Astrocyte (in vitro differentiated cells and primary cell): Measurements from ENCODE around the gene TRDN. TPM values are rescaled to one million over a fixed set of nuclear protein-coding genes. Genes with fewer than 3 reads are reported as not detected.

Source experiments
- DNase-seq: peaks from one replicate; pipeline ENCODE4 v3.0.0-alpha.2; 2010; ENCODE audit warnings: low read depth
- FAIRE-seq: peaks from 2 replicates; lab custom pipeline; 2011; peaks lifted over from hg19 to GRCh38; lab: Jason Lieb, UNC
- H2AFZ ChIP-seq: 2 replicates; pipeline ENCODE4 v1.6.0; 2012; ENCODE audit warnings: low read depth, low read length, inconsistent platforms
- H3K27ac ChIP-seq: 2 replicates; pipeline ENCODE4 v1.5.1; 2011; ENCODE audit warnings: low read depth, low read length, inconsistent platforms
- H3K27me3 ChIP-seq: 2 replicates; pipeline ENCODE4 v1.6.0; 2011; ENCODE audit warnings: low read length, inconsistent platforms; ENCODE audit not compliant: insufficient read depth
- H3K36me3 ChIP-seq: 2 replicates; pipeline ENCODE4 v1.5.1; 2011; ENCODE audit warnings: low read length, inconsistent platforms; ENCODE audit not compliant: insufficient read depth
- H3K4me1 ChIP-seq: 2 replicates; pipeline ENCODE4 v1.5.1; 2011; ENCODE audit warnings: low read length, inconsistent platforms; ENCODE audit not compliant: insufficient read depth
- H3K4me2 ChIP-seq: 2 replicates; pipeline ENCODE4 v1.6.0; 2012; ENCODE audit warnings: low read length, inconsistent platforms
- H3K4me3 ChIP-seq: 2 replicates; pipeline ENCODE4 v1.5.1; 2011; ENCODE audit warnings: low read depth, mild to moderate bottlenecking, low read length, inconsistent platforms; ENCODE audit not compliant: insufficient read depth
- H3K79me2 ChIP-seq: 2 replicates; pipeline ENCODE4 v1.6.0; 2012; ENCODE audit warnings: mild to moderate bottlenecking, low read length, inconsistent platforms; ENCODE audit not compliant: insufficient read depth
- H3K9ac ChIP-seq: 2 replicates; pipeline ENCODE4 v1.6.0; 2012; ENCODE audit warnings: mild to moderate bottlenecking, low read length, inconsistent platforms
- H3K9me3 ChIP-seq: 2 replicates; pipeline ENCODE4 v1.5.1; 2012; ENCODE audit warnings: low read depth, mild to moderate bottlenecking, low read length, inconsistent platforms; ENCODE audit not compliant: insufficient read depth
- H4K20me1 ChIP-seq: 2 replicates; pipeline ENCODE4 v1.6.0; 2012; ENCODE audit warnings: low read length, inconsistent platforms; ENCODE audit not compliant: insufficient read depth
- H3K27ac Mint-ChIP-seq: one replicate; pipeline ENCODE4 v1.8.0; 2021; ENCODE audit warnings: mild to moderate bottlenecking, mixed read lengths; ENCODE audit not compliant: unreplicated experiment
- H3K27me3 Mint-ChIP-seq: one replicate; pipeline ENCODE4 v1.8.0; 2021; ENCODE audit warnings: low read depth, mixed read lengths; ENCODE audit not compliant: unreplicated experiment
- H3K36me3 Mint-ChIP-seq: one replicate; pipeline ENCODE4 v1.8.0; 2021; ENCODE audit warnings: low read depth, mixed read lengths; ENCODE audit not compliant: unreplicated experiment
- H3K4me1 Mint-ChIP-seq: one replicate; pipeline ENCODE4 v1.8.0; 2021; ENCODE audit warnings: low read depth, mixed read lengths; ENCODE audit not compliant: unreplicated experiment
- H3K4me3 Mint-ChIP-seq: one replicate; pipeline ENCODE4 v1.8.0; 2021; ENCODE audit warnings: mild to moderate bottlenecking, moderate library complexity, mixed read lengths; ENCODE audit not compliant: unreplicated experiment
- H3K9me3 Mint-ChIP-seq: one replicate; pipeline ENCODE4 v1.8.0; 2021; ENCODE audit warnings: mild to moderate bottlenecking, mixed read lengths; ENCODE audit not compliant: unreplicated experiment
- CTCF ChIP-seq: IDR thresholded peaks from 2 replicates; pipeline ENCODE4 v1.5.1; 2011; ENCODE audit warnings: low read depth, mild to moderate bottlenecking, inconsistent platforms, low read length, moderate library complexity; ENCODE audit not compliant: insufficient read depth
- EZH2 ChIP-seq: IDR thresholded peaks from 2 replicates; pipeline ENCODE4 v1.6.1; 2012; ENCODE audit warnings: mild to moderate bottlenecking, low read length, inconsistent platforms; ENCODE audit not compliant: insufficient read depth
- total RNA-seq: library from RNA; stranded (reverse); gene quantifications from 2 replicates; pipeline ENCODE4 v1.2.1, GENCODE V29; 2021

The TRDN gene
- total RNA-seq, 1 donor from 2014 or later, result not detected

GRCh38 chr6:123211777-123212545, 424.8 kb downstream of the TRDN start:
- no peak for FAIRE-seq
- TF ChIP-seq EZH2, result no peak
- TF ChIP-seq CTCF, result no peak

GRCh38 chr6:123210645-123211044, 426.1 kb downstream of the TRDN start:
- no peaks in the 10 kb centered on the region for H3K4me1 Mint-ChIP-seq
- H4K20me1 ChIP-seq, result no peaks in the 10 kb centered on the region
- H3K9me3 Mint-ChIP-seq, result no peaks in the 10 kb centered on the region
- no peak overlapping the region for H3K4me2 ChIP-seq
- FAIRE-seq, result no peak
- H3K79me2 ChIP-seq, result no peaks in the 10 kb centered on the region
- H3K9ac ChIP-seq, result no peak overlapping the region
- H3K36me3 ChIP-seq, result no peaks in the 10 kb centered on the region
- H2AFZ ChIP-seq, result no peak overlapping the region
- no peak overlapping the region for H3K27ac ChIP-seq
- H3K4me3 Mint-ChIP-seq, result no peak overlapping the region
- H3K36me3 Mint-ChIP-seq, result no peaks in the 10 kb centered on the region
- no peak overlapping the region for H3K27ac Mint-ChIP-seq
- no peak for DNase-seq
- no peak overlapping the region for H3K4me3 ChIP-seq
- H3K4me1 ChIP-seq, result no peaks in the 10 kb centered on the region
- H3K9me3 ChIP-seq, result no peaks in the 10 kb centered on the region
- no peaks in the 10 kb centered on the region for H3K27me3 Mint-ChIP-seq
- TF ChIP-seq CTCF (no peak), EZH2 (no peak)
- no peaks in the 10 kb centered on the region for H3K27me3 ChIP-seq

More at GRCh38 chr6:123211777-123212545, 424.8 kb downstream of the TRDN start:
- H3K79me2 ChIP-seq, result no peaks in the 10 kb centered on the region
- H3K27ac ChIP-seq, result no peak overlapping the region
- no peak overlapping the region for H3K9ac ChIP-seq
- H3K4me1 ChIP-seq, result no peaks in the 10 kb centered on the region
- H3K36me3 ChIP-seq, result no peaks in the 10 kb centered on the region
- no peaks in the 10 kb centered on the region for H3K36me3 Mint-ChIP-seq
- H4K20me1 ChIP-seq, result no peaks in the 10 kb centered on the region
- H2AFZ ChIP-seq, result no peak overlapping the region
- no peak overlapping the region for H3K4me3 Mint-ChIP-seq
- H3K4me1 Mint-ChIP-seq, result no peaks in the 10 kb centered on the region
- H3K4me3 ChIP-seq, result no peak overlapping the region
- no peaks in the 10 kb centered on the region for H3K9me3 Mint-ChIP-seq
- no peaks in the 10 kb centered on the region for H3K9me3 ChIP-seq
- no peak for DNase-seq
- no peak overlapping the region for H3K27ac Mint-ChIP-seq
- no peak overlapping the region for H3K4me2 ChIP-seq
- no peaks in the 10 kb centered on the region for H3K27me3 Mint-ChIP-seq
- no peaks in the 10 kb centered on the region for H3K27me3 ChIP-seq

GRCh38 chr6:123207967-123208510, 428.7 kb downstream of the TRDN start:
- no peaks in the 10 kb centered on the region for H3K4me1 ChIP-seq
- H4K20me1 ChIP-seq, result no peaks in the 10 kb centered on the region
- no peak overlapping the region for H3K4me3 ChIP-seq
- H3K4me2 ChIP-seq, result no peak overlapping the region
- no peaks in the 10 kb centered on the region for H3K9me3 ChIP-seq
- TF ChIP-seq EZH2 (no peak), CTCF (no peak)
- Mint-ChIP-seq H3K36me3 (no peaks in the 10 kb centered on the region), H3K4me1 (no peaks in the 10 kb centered on the region), H3K27me3 (no peaks in the 10 kb centered on the region), H3K27ac (no peak overlapping the region), H3K4me3 (no peak overlapping the region), H3K9me3 (no peaks in the 10 kb centered on the region)
- no peaks in the 10 kb centered on the region for H3K79me2 ChIP-seq
- H3K27me3 ChIP-seq, result no peaks in the 10 kb centered on the region
- no peak for DNase-seq
- FAIRE-seq, result no peak
- H3K27ac ChIP-seq, result no peak overlapping the region
- H2AFZ ChIP-seq, result no peak overlapping the region
- H3K9ac ChIP-seq, result no peak overlapping the region
- H3K36me3 ChIP-seq, result no peaks in the 10 kb centered on the region
